Stimulated activated CD8-positive, alpha-beta memory T cell treated with anti-CD3 and anti-CD28 coated beads, Interleukin-2, amount 100 ng/mL, for 48 hours (primary cell): Measurements from ENCODE around the gene OR7D4.
"Not testable (repeated sequence)": the region's sequence is repeated elsewhere in the genome, so short reads cannot be mapped to it uniquely, and the experiment has no call there.

Source experiments
- DNase-seq, 2 donors: peaks; one replicate each; pipeline ENCODE4 v3.0.0-alpha.2; 2020; ENCODE audit warnings: low read depth in 2 of 2

OR7D4 gene

GRCh38 chr19:9219489-9219888 is at the start of gene OR7D4:
TSS of gene OR7D4 (minus strand) at chr19:9219589. CDS start at chr19:9214837, 4,752 bp downstream.
- DNase-seq: no peak

DNA sequence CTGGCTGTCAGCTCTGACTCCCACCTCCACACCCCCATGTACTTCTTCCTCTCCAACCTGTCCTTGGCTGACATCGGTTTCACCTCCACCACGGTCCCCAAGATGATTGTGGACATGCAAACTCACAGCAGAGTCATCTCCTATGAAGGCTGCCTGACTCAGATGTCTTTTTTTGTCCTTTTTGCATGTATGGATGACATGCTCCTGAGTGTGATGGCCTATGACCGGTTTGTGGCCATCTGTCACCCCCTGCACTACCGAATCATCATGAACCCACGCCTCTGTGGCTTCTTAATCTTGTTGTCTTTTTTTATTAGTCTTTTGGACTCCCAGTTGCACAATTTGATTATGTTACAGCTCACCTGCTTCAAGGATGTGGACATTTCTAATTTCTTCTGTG is 31.8 kb upstream of the OR7D4 start:
- no peak for DNase-seq

DNA sequence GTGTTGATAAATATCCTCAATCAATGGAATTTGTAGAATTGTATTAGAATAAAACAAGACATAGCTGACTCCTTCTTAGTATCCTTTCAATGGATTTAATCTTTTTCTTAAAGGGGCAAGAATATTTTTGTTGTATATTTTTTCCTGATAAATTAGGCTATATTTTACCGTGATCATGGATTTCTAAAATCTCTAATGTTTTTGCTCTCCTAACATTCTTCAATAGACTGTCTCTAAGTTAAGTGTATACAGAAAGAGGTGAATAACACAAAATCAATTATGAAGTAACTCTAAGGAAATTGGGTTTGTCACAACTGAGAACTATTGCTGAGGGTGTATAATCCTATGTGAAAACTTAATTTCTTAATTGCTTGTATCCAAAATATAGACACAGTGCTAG is 31.2 kb upstream of the OR7D4 start, which contains the start of gene OR7E24:
Gene OR7E24, plus strand, starts transcription at position 301 of the 400 bp plus-strand sequence. CDS start 114 bp downstream, outside the sequence.
- no peak for DNase-seq

- peak; percentile 56 to 57 for DNase-seq
Observed at GRCh38 chr19:9205501-9206113, 13.8 kb downstream of the OR7D4 start.

DNA sequence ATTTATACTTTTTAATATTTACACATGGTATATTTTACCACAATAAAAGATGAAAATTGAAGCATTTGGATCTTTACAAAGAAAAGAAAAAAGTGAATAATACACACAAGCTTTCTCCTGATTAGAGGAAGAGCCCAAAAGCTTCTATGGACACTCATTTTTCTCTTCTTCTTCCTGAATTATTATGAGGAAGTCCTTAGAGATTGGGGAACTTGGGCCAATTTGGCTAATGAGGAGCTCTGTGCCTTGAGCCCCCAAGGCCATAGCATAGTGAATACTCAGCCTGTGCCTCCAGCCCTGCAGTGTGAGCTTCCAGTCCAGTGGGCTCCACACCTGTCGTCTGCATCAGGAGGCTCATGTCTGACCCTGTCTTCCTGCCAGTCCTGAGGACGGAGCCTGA is 21.3 kb downstream of the OR7D4 start:
- DNase-seq: not testable (repeated sequence)

- DNase-seq: no peak
Observed at GRCh38 chr19:9189535-9189934, 29.9 kb downstream of the OR7D4 start.

DNA sequence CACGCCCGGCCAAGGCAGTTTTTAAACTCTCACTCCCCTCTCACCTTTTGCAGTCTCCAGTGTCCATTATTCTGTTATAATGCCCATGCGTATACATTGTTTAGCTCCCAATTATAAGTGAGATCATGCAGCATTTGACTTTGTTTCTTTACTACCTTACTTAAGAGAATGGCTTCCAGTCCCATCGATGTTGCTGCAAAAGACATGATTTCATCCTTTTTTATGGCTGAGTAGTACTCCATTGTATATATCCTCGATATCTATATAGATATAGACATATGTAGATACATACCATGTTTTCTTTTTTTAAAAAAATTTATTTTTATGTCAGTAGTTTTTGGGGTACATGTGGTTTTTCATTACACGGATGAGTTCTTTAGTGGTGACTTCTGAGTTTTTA is 32.2 kb downstream of the OR7D4 start:
- DNase-seq: no peak

GRCh38 chr19:9183000-9183399 is 36.4 kb downstream of the OR7D4 start:
- DNase-seq: no peak

GRCh38 chr19:9178901-9179300 is 40.5 kb downstream of the OR7D4 start, which contains the start of gene OR7D2:
TSS of gene OR7D2 (plus strand) at chr19:9178979. CDS start at chr19:9185782, 6,803 bp downstream.
- DNase-seq: no peak

DNA sequence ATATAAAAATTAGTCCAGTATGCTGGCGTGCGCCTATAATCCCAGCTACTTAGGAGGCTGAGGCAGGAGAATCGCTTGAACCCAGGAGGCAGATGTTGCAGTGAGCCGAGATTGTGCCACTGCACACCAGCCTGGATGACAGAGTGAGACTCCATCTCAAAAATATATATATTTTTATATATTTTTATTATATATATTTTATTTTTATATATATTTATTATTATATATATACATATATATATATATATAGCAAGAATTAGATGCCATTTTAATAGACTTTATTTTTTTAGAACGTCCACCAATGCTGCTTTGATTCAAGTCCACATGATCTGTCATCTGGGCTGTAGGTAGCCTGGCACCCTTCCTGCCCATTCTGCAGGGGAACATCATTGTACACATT is 44.1 kb downstream of the OR7D4 start:
- no peak for DNase-seq

GRCh38 chr19:9171393-9171991 is 47.9 kb downstream of the OR7D4 start:
- DNase-seq: no peak

GRCh38 chr19:9166846-9167245 is 52.5 kb downstream of the OR7D4 start:
- DNase-seq: no peak

- DNase-seq: no peak
Observed at GRCh38 chr19:9165261-9165660, 54.1 kb downstream of the OR7D4 start.

DNA sequence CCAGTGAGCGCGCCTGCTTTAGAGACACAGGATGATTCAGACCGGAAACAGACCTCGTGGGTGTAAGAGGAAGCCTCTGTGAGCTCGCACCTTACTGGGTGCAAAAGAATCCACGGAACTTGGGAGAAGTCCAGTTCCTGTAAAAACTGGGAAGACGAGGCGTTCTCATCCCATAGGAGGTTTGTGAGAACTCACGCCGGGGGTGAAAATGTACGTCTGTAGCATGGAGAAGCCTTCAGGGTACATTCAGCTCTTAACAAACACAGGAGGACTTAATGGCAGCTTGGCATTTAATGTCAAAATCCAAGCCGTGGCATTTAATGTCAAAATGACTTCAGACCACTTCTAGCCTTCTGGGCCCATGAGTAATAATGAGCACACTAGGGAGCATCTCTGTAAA is 58.0 kb downstream of the OR7D4 start:
- DNase-seq: no peak
